Gastroesophageal sphincter (tissue), 3 donors: ENCODE results near the gene GPR82.

Experiments
- CTCF ChIP-seq, 4 experiments: fragments of 200-600 bp in 2 of 4; fragments of 450-650 bp in 2 of 4; sonication (generic) in 1 of 4; IDR thresholded peaks; one replicate each; pipeline ENCODE4 v1.5.1; 2017 to 2019; ENCODE audit warnings: antibody characterized with exemption in 4 of 4, mild to moderate bottlenecking in 2 of 4, moderate library complexity in 2 of 4
- EP300 ChIP-seq: sonication (generic); formaldehyde crosslinking; IDR thresholded peaks from one replicate; pipeline ENCODE4 v1.6.1; 2017; ENCODE audit warnings: antibody characterized with exemption, mild to moderate bottlenecking
- POLR2A ChIP-seq, 2 donors: fragments of 450-650 bp; IDR thresholded peaks; one replicate each; pipeline ENCODE4 v1.6.1; 2017; ENCODE audit warnings: antibody characterized with exemption in 2 of 2, mild to moderate bottlenecking in 2 of 2, moderate library complexity in 1 of 2
- POLR2AphosphoS5 ChIP-seq: sonication (generic); formaldehyde crosslinking; IDR thresholded peaks from one replicate; pipeline ENCODE4 v1.6.1; 2017; ENCODE audit warnings: antibody characterized with exemption

GRCh38 chrX:41728125-41728524 is 4.1 kb downstream of the GPR82 start:
- no peak for TF ChIP-seq POLR2A (IDR thresholded peaks at IDR 0.05)
- TF ChIP-seq CTCF (IDR thresholded peaks at IDR 0.05) = no peak
- no peak for TF ChIP-seq POLR2AphosphoS5
- TF ChIP-seq EP300 = no peak
